GM12891 (cell line): ENCODE measurements around the gene ROR1.

Experiments
- DNase-seq: peaks from one replicate; pipeline ENCODE4 v3.0.0; 2011; ENCODE audit warnings: low spot score; ENCODE audit not compliant: insufficient read length
- FAIRE-seq: peaks from 2 replicates; lab custom pipeline; 2011; peaks lifted over from hg19 to GRCh38; lab: Jason Lieb, UNC
- PAX5 ChIP-seq: IDR thresholded peaks from 2 replicates; pipeline ENCODE4 v1.6.1; 2011; ENCODE audit warnings: low read length, moderate library complexity, mild to moderate bottlenecking; ENCODE audit not compliant: insufficient read depth, severe bottlenecking
- POLR2A ChIP-seq: IDR thresholded peaks from 2 replicates; pipeline ENCODE4 v1.6.1; 2011; ENCODE audit warnings: low read depth, low read length, control low read depth
- POLR2AphosphoS5 ChIP-seq: IDR thresholded peaks from 2 replicates; pipeline ENCODE4 v1.6.1; 2011; ENCODE audit warnings: low read depth, low read length, control low read depth
- POU2F2 ChIP-seq: IDR thresholded peaks from 2 replicates; pipeline ENCODE4 v1.6.1; 2011; ENCODE audit warnings: low read depth, mild to moderate bottlenecking, control low read depth, low read length, moderate library complexity
- SPI1 ChIP-seq: IDR thresholded peaks from 2 replicates; pipeline ENCODE4 v1.6.1; 2011; ENCODE audit warnings: low read depth, low read length, control low read depth
- TAF1 ChIP-seq: IDR thresholded peaks from 2 replicates; pipeline ENCODE4 v1.6.1; 2011; ENCODE audit warnings: low read depth, low read length, control low read depth

The ROR1 gene

GRCh38 chr1:63921359-63921758 lies 147.5 kb downstream of the ROR1 start:
- TF ChIP-seq POU2F2 (no peak), SPI1 (no peak), TAF1 (no peak), POLR2A (no peak)
- no peak for FAIRE-seq
- DNase-seq, result no peak

GRCh38 chr1:63921802-63922201 lies 148.0 kb downstream of the ROR1 start:
- no peak for TF ChIP-seq SPI1
- TF ChIP-seq POLR2AphosphoS5, result no peak
- FAIRE-seq (no peak), DNase-seq (no peak)

- DNase-seq, result no peak
- FAIRE-seq, result no peak
- TF ChIP-seq POLR2AphosphoS5 (no peak), PAX5 (no peak), SPI1 (no peak), POLR2A (no peak), POU2F2 (no peak)
Observed at GRCh38 chr1:63922848-63923247, 149.0 kb downstream of the ROR1 start.

- DNase-seq (no peak), FAIRE-seq (no peak)
- TF ChIP-seq SPI1, result no peak
Observed at GRCh38 chr1:63923302-63923701, 149.5 kb downstream of the ROR1 start.

- TF ChIP-seq POU2F2 (no peak), SPI1 (no peak), PAX5 (no peak), POLR2A (no peak), TAF1 (no peak), POLR2AphosphoS5 (no peak)
- DNase-seq, result no peak
- no peak for FAIRE-seq
Observed at GRCh38 chr1:63924600-63924999, 150.8 kb downstream of the ROR1 start.

- TF ChIP-seq TAF1 (no peak), SPI1 (no peak), POLR2A (no peak), POLR2AphosphoS5 (no peak), PAX5 (no peak), POU2F2 (no peak)
- DNase-seq (no peak), FAIRE-seq (no peak)
Observed at GRCh38 chr1:63928186-63929105, 154.6 kb downstream of the ROR1 start.

- FAIRE-seq, result no peak
- TF ChIP-seq POU2F2, result no peak
- TF ChIP-seq POLR2AphosphoS5, result no peak
- TF ChIP-seq PAX5, result no peak
- TF ChIP-seq POLR2A, result no peak
- TF ChIP-seq TAF1, result no peak
- no peak for TF ChIP-seq SPI1
- DNase-seq, result no peak
Observed at GRCh38 chr1:63929106-63929478, 155.3 kb downstream of the ROR1 start.

GRCh38 chr1:63931468-63931867 lies 157.7 kb downstream of the ROR1 start:
- TF ChIP-seq POU2F2 (no peak), TAF1 (no peak), POLR2AphosphoS5 (no peak), POLR2A (no peak), PAX5 (no peak), SPI1 (no peak)
- DNase-seq (no peak), FAIRE-seq (no peak)

GRCh38 chr1:63934697-63935096 lies 160.9 kb downstream of the ROR1 start:
- no peak for DNase-seq
- no peak for FAIRE-seq
- TF ChIP-seq POU2F2 (no peak), TAF1 (no peak), POLR2AphosphoS5 (no peak), POLR2A (no peak), PAX5 (no peak), SPI1 (no peak)

GRCh38 chr1:63935143-63935542 lies 161.3 kb downstream of the ROR1 start:
- no peak for FAIRE-seq
- TF ChIP-seq POLR2AphosphoS5, result no peak
- no peak for TF ChIP-seq SPI1
- no peak for TF ChIP-seq TAF1
- TF ChIP-seq POU2F2, result no peak
- TF ChIP-seq PAX5, result no peak
- TF ChIP-seq POLR2A, result no peak
- DNase-seq, result no peak
